GM23338 (cell line): ENCODE results near the gene XYLB. TPM values are rescaled to one million over a fixed set of nuclear protein-coding genes. Genes with fewer than 3 reads are reported as not detected.

Experiments used
- ATAC-seq: fragments of 200-7000 bp; cut with Tn5 transposase; 3 replicates; pipeline ENCODE4 v1.9.1; 2020
- DNase-seq: peaks from one replicate; pipeline ENCODE4 v3.0.0-alpha.2; 2015; ENCODE audit warnings: low spot score
- H2AFZ ChIP-seq: fragments of 200-600 bp; sonication (generic); 2 replicates; pipeline ENCODE4 v1.8.0; 2016; ENCODE audit warnings: antibody characterized with exemption, mild to moderate bottlenecking, moderate library complexity
- H3F3A ChIP-seq: fragments of 200-600 bp; sonication (generic); replicated peaks from 2 replicates; pipeline ENCODE4 v1.8.0; 2017; ENCODE audit warnings: antibody characterized with exemption, mixed run types, low read depth
- H3K27ac ChIP-seq: fragments of 200-600 bp; sonication (generic); 2 replicates; pipeline ENCODE4 v1.6.1; 2016; ENCODE audit warnings: low read depth
- H3K27me3 ChIP-seq: fragments of 200-600 bp; sonication (generic); 2 replicates; pipeline ENCODE4 v1.8.0; 2016; ENCODE audit warnings: mild to moderate bottlenecking, mixed run types, moderate library complexity; ENCODE audit not compliant: insufficient read depth
- H3K36me3 ChIP-seq: fragments of 200-600 bp; sonication (generic); 2 replicates; pipeline ENCODE4 v1.8.0; 2016; ENCODE audit warnings: mild to moderate bottlenecking; ENCODE audit not compliant: insufficient read depth
- H3K4me1 ChIP-seq: fragments of 200-600 bp; sonication (generic); 2 replicates; pipeline ENCODE4 v1.8.0; 2016; ENCODE audit warnings: mild to moderate bottlenecking, moderate library complexity; ENCODE audit not compliant: insufficient read depth
- H3K4me2 ChIP-seq: fragments of 200-600 bp; sonication (generic); 2 replicates; pipeline ENCODE4 v1.7.1; 2017; ENCODE audit warnings: mixed run types
- H3K4me3 ChIP-seq: fragments of 200-600 bp; sonication (generic); 2 replicates; pipeline ENCODE4 v1.6.1; 2016; ENCODE audit warnings: mixed run types
- H3K79me2 ChIP-seq: fragments of 200-600 bp; sonication (generic); replicated peaks from 2 replicates; pipeline ENCODE4 v1.8.0; 2017; ENCODE audit warnings: mild to moderate bottlenecking; ENCODE audit not compliant: insufficient read depth
- H3K9me2 ChIP-seq: fragments of 200-600 bp; sonication (generic); 2 replicates; pipeline ENCODE4 v1.8.0; 2017; ENCODE audit not compliant: insufficient read depth
- H4K20me1 ChIP-seq: fragments of 200-600 bp; sonication (generic); replicated peaks from 2 replicates; pipeline ENCODE4 v1.8.0; 2017; ENCODE audit warnings: mild to moderate bottlenecking; ENCODE audit not compliant: insufficient read depth
- H3K27ac Mint-ChIP-seq: 2 replicates; pipeline ENCODE4 v1.8.0; 2020; ENCODE audit warnings: inconsistent platforms, mild to moderate bottlenecking, moderate library complexity, mixed read lengths
- H3K27me3 Mint-ChIP-seq: 3 replicates; pipeline ENCODE4 v1.8.0; 2022; ENCODE audit warnings: low read depth, mild to moderate bottlenecking, moderate library complexity, mixed read lengths, inconsistent platforms; ENCODE audit not compliant: insufficient read depth, poor library complexity
- H3K36me3 Mint-ChIP-seq: 3 replicates; pipeline ENCODE4 v1.8.0; 2021; ENCODE audit warnings: low read depth, mild to moderate bottlenecking, inconsistent platforms, moderate library complexity, mixed read lengths
- H3K4me1 Mint-ChIP-seq: 3 replicates; pipeline ENCODE4 v1.8.0; 2020; ENCODE audit warnings: mild to moderate bottlenecking, inconsistent platforms, mixed read lengths
- H3K4me3 Mint-ChIP-seq: 3 replicates; pipeline ENCODE4 v1.8.0; 2021; ENCODE audit warnings: moderate library complexity, mild to moderate bottlenecking, inconsistent platforms, mixed read lengths
- H3K9me3 Mint-ChIP-seq: 3 replicates; pipeline ENCODE4 v1.8.0; 2020; ENCODE audit warnings: moderate library complexity, mild to moderate bottlenecking, inconsistent platforms, mixed read lengths
- CREB1 ChIP-seq: fragments of 250-450 bp; sonication (Bioruptor Pico); IDR thresholded peaks from 2 replicates; pipeline ENCODE4 v1.5.0; 2020; ENCODE audit warnings: low read depth, mild to moderate bottlenecking, moderate library complexity
- CTCF ChIP-seq, 2 experiments: fragments of 200-600 bp in 1 of 2; sonication (generic) in 1 of 2; conservative IDR thresholded peaks; 2 replicates each; pipeline versions ENCODE4 v1.5.1 to v1.6.1; 2016 to 2017; ENCODE audit warnings: antibody characterized with exemption in 2 of 2, low read depth in 2 of 2, mild to moderate bottlenecking in 2 of 2, moderate library complexity in 1 of 2
- ETS1 ChIP-seq: IDR thresholded peaks from 2 replicates; pipeline ENCODE4 v1.6.1; 2016; ENCODE audit warnings: antibody characterized with exemption
- EZH2 ChIP-seq: fragments of 200-600 bp; sonication (generic); IDR thresholded peaks from one replicate; pipeline ENCODE4 v1.8.0; 2017; ENCODE audit warnings: antibody characterized with exemption, mild to moderate bottlenecking, low read depth; ENCODE audit not compliant: unreplicated experiment
- EZH2phosphoT487 ChIP-seq: fragments of 200-600 bp; sonication (generic); IDR thresholded peaks from one replicate; pipeline ENCODE4 v1.8.1; 2018; ENCODE audit warnings: antibody characterized with exemption; ENCODE audit not compliant: unreplicated experiment
- JUNB ChIP-seq: IDR thresholded peaks from one replicate; pipeline ENCODE4 v1.6.1; 2016; ENCODE audit warnings: antibody characterized with exemption; ENCODE audit not compliant: unreplicated experiment
- NANOG ChIP-seq: IDR thresholded peaks from 2 replicates; pipeline ENCODE4 v1.6.1; 2016; ENCODE audit warnings: antibody characterized with exemption, borderline replicate concordance
- POLR2AphosphoS5 ChIP-seq: IDR thresholded peaks from 2 replicates; pipeline ENCODE4 v1.6.1; 2016; ENCODE audit warnings: antibody characterized with exemption, low read depth
- REST ChIP-seq: IDR thresholded peaks from one replicate; pipeline ENCODE4 v1.6.1; 2018; ENCODE audit warnings: antibody characterized with exemption; ENCODE audit not compliant: unreplicated experiment
- STAT1 ChIP-seq: IDR thresholded peaks from one replicate; pipeline ENCODE4 v1.6.1; 2016; ENCODE audit warnings: antibody characterized with exemption; ENCODE audit not compliant: unreplicated experiment
- ZNF114 ChIP-seq: fragments of 250-450 bp; sonication (Bioruptor Pico); IDR thresholded peaks from 2 replicates; pipeline ENCODE4 v1.5.0; 2020; ENCODE audit warnings: mild to moderate bottlenecking, moderate library complexity
- ZNF331 ChIP-seq: fragments of 250-450 bp; sonication (Bioruptor Pico); IDR thresholded peaks from 2 replicates; pipeline ENCODE4 v1.5.0; 2020; ENCODE audit warnings: low read depth, mild to moderate bottlenecking, moderate library complexity
- ZNF462 ChIP-seq: fragments of 250-450 bp; sonication (Bioruptor Pico); IDR thresholded peaks from 2 replicates; pipeline ENCODE4 v1.5.0; 2020; ENCODE audit warnings: mild to moderate bottlenecking, moderate library complexity
- polyA plus RNA-seq: library from polyadenylated mRNA; unstranded; fragments of >200 nt; fragmentation: Nextera tagmentation; extraction: Ambion mirVana; gene quantifications from 2 replicates; pipeline ENCODE4 v1.2.1, GENCODE V29; 2016
- total RNA-seq: library from RNA; depleted of rRNA; stranded (reverse); fragments of >200 nt; shearing (Covaris generic); gene quantifications from 2 replicates; pipeline ENCODE4 v1.2.3, GENCODE V29; 2014

XYLB gene
- total and polyA plus RNA-seq, 2 experiments from 2014 or later = 1.6 to 3.3 TPM

- 0 out of 2 replicates have a peak, but pooled peaks cover 3% of the 10 kb centered on the region for H3F3A ChIP-seq
- H3K4me1 Mint-ChIP-seq = peaks cover 2% of the 10 kb centered on the region; the same call in 1 of the 3 replicates
- no peak overlapping the region for H3K4me3 Mint-ChIP-seq
- H3K27ac Mint-ChIP-seq = no peak overlapping the region
- no peak overlapping the region for H3K4me2 ChIP-seq
- H3K36me3 Mint-ChIP-seq = peaks cover 19% of the 10 kb centered on the region; the same call in 2 of the 3 replicates
- peaks cover 5% of the 10 kb centered on the region; the same call in 1 of the 2 replicates for H3K36me3 ChIP-seq
- no peak overlapping the region for H3K27ac ChIP-seq
- no peaks in the 10 kb centered on the region; the same call in 1 of the 3 replicates for H3K9me3 Mint-ChIP-seq
- no peaks in the 10 kb centered on the region for H3K9me2 ChIP-seq
- H3K4me3 ChIP-seq = no peak overlapping the region
- no peak for DNase-seq
- H3K27me3 ChIP-seq = peaks cover 14% of the 10 kb centered on the region
- no peak for ATAC-seq
- peaks cover 21% of the 10 kb centered on the region for H3K27me3 Mint-ChIP-seq
- peaks cover 5% of the 10 kb centered on the region; the same call in 1 of the 2 replicates for H4K20me1 ChIP-seq
- no peaks in the 10 kb centered on the region for H3K79me2 ChIP-seq
- H3K4me1 ChIP-seq = no peaks in the 10 kb centered on the region; the same call in 1 of the 2 replicates
- no peak overlapping the region for H2AFZ ChIP-seq
- TF ChIP-seq ZNF331 (CRISPR knock-in tag) = no peak
- TF ChIP-seq NANOG = no peak
- no peak for TF ChIP-seq EZH2phosphoT487
- no peak for TF ChIP-seq STAT1
- TF ChIP-seq JUNB = no peak
- TF ChIP-seq ZNF462 (CRISPR knock-in tag) = no peak
- TF ChIP-seq POLR2AphosphoS5 = no peak
- no peak for TF ChIP-seq REST
- no peak for TF ChIP-seq ETS1
- no peak for TF ChIP-seq CREB1 (CRISPR knock-in tag)
- no peak for TF ChIP-seq CTCF (conservative IDR thresholded peaks at IDR 0.05; ENCODE audit: low read depth in 2 of 2)
- no peak for TF ChIP-seq ZNF114
- no peak for TF ChIP-seq EZH2
Measured at GRCh38 chr3:38348903-38349302, 2.3 kb downstream of the XYLB start.
